Neural progenitor cell (in vitro differentiated cells): ENCODE data around the gene MRPL19.

Experiments used
- EZH2phosphoT487 ChIP-seq: fragments of 200-600 bp; sonication (generic); IDR thresholded peaks from 2 replicates; pipeline ENCODE4 v1.6.1; 2017; ENCODE audit warnings: antibody characterized with exemption
- TF ChIP-seq, protein P1 (sequence below): fragments of 200-600 bp; sonication (generic); IDR thresholded peaks from 2 replicates; pipeline ENCODE4 v1.5.1; 2017; ENCODE audit warnings: antibody characterized with exemption, mild to moderate bottlenecking

DNA sequence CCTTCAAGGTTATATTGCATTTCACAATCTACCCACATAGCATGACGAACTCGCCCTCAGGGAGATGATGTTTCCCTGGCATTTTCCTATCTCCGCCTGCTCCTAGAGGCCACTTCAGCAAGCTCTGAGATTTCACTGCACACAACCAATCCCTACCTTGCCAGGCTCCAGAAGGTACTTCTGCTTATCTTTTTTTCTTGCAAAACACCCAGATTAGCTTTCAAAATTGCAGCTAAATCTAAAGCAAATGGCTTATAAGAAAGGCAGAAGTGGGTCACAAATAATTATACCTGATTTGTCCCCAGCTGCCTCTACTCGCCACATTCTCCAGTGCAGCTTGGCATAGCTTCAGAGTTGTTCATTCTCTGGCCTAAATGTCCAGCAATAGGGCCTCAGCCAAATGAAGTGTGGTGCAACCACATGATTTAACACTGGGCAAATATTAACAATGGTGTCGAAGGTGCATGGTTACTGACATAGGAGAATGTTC lies 32.4 kb upstream of the MRPL19 start:
- TF ChIP-seq, protein P1, sequence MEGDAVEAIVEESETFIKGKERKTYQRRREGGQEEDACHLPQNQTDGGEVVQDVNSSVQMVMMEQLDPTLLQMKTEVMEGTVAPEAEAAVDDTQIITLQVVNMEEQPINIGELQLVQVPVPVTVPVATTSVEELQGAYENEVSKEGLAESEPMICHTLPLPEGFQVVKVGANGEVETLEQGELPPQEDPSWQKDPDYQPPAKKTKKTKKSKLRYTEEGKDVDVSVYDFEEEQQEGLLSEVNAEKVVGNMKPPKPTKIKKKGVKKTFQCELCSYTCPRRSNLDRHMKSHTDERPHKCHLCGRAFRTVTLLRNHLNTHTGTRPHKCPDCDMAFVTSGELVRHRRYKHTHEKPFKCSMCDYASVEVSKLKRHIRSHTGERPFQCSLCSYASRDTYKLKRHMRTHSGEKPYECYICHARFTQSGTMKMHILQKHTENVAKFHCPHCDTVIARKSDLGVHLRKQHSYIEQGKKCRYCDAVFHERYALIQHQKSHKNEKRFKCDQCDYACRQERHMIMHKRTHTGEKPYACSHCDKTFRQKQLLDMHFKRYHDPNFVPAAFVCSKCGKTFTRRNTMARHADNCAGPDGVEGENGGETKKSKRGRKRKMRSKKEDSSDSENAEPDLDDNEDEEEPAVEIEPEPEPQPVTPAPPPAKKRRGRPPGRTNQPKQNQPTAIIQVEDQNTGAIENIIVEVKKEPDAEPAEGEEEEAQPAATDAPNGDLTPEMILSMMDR: no peak
- TF ChIP-seq EZH2phosphoT487: no peak
